Suprapubic skin (tissue), 4 donors: Measurements from ENCODE around the gene COPZ1. TPM values are rescaled to one million over a fixed set of nuclear protein-coding genes. Genes with fewer than 3 reads are reported as not detected.
A peak's percentile ranks its signal among the peaks of the same experiment; 100 is the strongest.

Source experiments
- DNase-seq, 2 donors: peaks; one replicate each; pipeline ENCODE4 v3.0.0-alpha.2; 2019; ENCODE audit warnings: low spot score in 2 of 2
- H3K27ac ChIP-seq: fragments of 200-600 bp; sonication (generic); one replicate; pipeline ENCODE4 v1.5.1; 2019
- H3K27me3 ChIP-seq: fragments of 200-600 bp; sonication (generic); one replicate; pipeline ENCODE4 v1.5.1; 2019
- H3K36me3 ChIP-seq: fragments of 200-600 bp; sonication (generic); one replicate; pipeline ENCODE4 v1.5.1; 2019
- H3K4me1 ChIP-seq: fragments of 200-600 bp; sonication (generic); one replicate; pipeline ENCODE4 v1.5.1; 2019
- H3K4me3 ChIP-seq: fragments of 200-600 bp; sonication (generic); one replicate; pipeline ENCODE4 v1.5.1; 2019; ENCODE audit warnings: mild to moderate bottlenecking
- H3K9me3 ChIP-seq: fragments of 200-600 bp; sonication (generic); one replicate; pipeline ENCODE4 v1.5.1; 2019
- EP300 ChIP-seq: sonication (generic); formaldehyde crosslinking; IDR thresholded peaks from one replicate; pipeline ENCODE4 v1.6.1; 2017; ENCODE audit warnings: antibody characterized with exemption
- POLR2A ChIP-seq, 2 donors: fragments of 450-650 bp; IDR thresholded peaks; one replicate each; pipeline ENCODE4 v1.6.1; 2017; ENCODE audit warnings: antibody characterized with exemption in 2 of 2, mild to moderate bottlenecking in 2 of 2, moderate library complexity in 2 of 2
- POLR2AphosphoS5 ChIP-seq, 3 donors: sonication (generic); formaldehyde crosslinking; IDR thresholded peaks; one replicate each; pipeline ENCODE4 v1.6.1; 2017; ENCODE audit warnings: antibody characterized with exemption in 3 of 3
- WGBS: methylation state at CpG from one replicate; pipeline ENCODE4 v1.1.5; 2018; 5-methylcytosine and 5-hydroxymethylcytosine counted together
- total RNA-seq, 4 donors: library from RNA; depleted of rRNA; stranded (reverse); fragments of >200 nt; gene quantifications; one replicate each; pipeline ENCODE4 v1.1.0, GENCODE V29; 2016
- TF ChIP-seq, protein P1 (sequence below), 2 donors: fragments of 200-600 bp in 1 of 2; fragments of 450-650 bp in 1 of 2; sonication (generic) in 1 of 2; IDR thresholded peaks; one replicate each; pipeline ENCODE4 v1.5.1; 2016 to 2019; ENCODE audit warnings: antibody characterized with exemption in 2 of 2, mild to moderate bottlenecking in 1 of 2, moderate library complexity in 1 of 2

Gene COPZ1
- total RNA-seq, 4 donors from 2014 or later = 70.9 to 89.0 (median 77.6) TPM

DNA sequence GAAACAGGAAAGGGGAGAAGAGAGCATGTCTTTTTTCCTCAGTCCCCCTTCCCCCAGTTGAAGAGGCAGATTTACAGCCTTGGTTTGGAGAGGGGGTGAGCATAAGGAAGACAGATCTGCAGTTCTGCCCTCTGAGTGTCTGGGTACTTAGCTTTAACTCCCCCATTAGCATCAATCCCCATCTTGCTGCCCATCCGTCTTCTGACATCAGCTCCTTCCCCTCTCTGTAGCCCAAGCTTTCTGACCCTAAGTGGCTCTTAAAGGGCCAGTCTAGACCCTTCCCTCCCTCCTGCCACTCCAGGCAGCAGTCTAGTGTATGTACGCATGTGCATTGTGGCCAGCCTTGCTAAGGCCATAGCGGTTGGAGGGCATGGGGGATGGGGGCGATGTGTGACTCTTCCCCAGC, 32.0 kb downstream of the COPZ1 start:
- Histone ChIP-seq H3K27me3 (no peaks in the 10 kb centered on the region), H3K4me1 (peaks cover 50% of the 10 kb centered on the region), H3K9me3 (no peaks in the 10 kb centered on the region), H3K36me3 (peaks cover 1% of the 10 kb centered on the region), H3K27ac (peak overlapping the region; percentile 37), H3K4me3 (no peak overlapping the region)
- TF ChIP-seq POLR2AphosphoS5 (IDR thresholded peaks at IDR 0.05) = no peak
- TF ChIP-seq POLR2A (IDR thresholded peaks at IDR 0.05) = no peak
- no peak for TF ChIP-seq EP300
- TF ChIP-seq, protein P1, sequence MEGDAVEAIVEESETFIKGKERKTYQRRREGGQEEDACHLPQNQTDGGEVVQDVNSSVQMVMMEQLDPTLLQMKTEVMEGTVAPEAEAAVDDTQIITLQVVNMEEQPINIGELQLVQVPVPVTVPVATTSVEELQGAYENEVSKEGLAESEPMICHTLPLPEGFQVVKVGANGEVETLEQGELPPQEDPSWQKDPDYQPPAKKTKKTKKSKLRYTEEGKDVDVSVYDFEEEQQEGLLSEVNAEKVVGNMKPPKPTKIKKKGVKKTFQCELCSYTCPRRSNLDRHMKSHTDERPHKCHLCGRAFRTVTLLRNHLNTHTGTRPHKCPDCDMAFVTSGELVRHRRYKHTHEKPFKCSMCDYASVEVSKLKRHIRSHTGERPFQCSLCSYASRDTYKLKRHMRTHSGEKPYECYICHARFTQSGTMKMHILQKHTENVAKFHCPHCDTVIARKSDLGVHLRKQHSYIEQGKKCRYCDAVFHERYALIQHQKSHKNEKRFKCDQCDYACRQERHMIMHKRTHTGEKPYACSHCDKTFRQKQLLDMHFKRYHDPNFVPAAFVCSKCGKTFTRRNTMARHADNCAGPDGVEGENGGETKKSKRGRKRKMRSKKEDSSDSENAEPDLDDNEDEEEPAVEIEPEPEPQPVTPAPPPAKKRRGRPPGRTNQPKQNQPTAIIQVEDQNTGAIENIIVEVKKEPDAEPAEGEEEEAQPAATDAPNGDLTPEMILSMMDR (IDR thresholded peaks at IDR 0.05) = no peak
- no peak for DNase-seq
- WGBS = 90% methylated on average over 4 of the region's 4 CpGs

DNA sequence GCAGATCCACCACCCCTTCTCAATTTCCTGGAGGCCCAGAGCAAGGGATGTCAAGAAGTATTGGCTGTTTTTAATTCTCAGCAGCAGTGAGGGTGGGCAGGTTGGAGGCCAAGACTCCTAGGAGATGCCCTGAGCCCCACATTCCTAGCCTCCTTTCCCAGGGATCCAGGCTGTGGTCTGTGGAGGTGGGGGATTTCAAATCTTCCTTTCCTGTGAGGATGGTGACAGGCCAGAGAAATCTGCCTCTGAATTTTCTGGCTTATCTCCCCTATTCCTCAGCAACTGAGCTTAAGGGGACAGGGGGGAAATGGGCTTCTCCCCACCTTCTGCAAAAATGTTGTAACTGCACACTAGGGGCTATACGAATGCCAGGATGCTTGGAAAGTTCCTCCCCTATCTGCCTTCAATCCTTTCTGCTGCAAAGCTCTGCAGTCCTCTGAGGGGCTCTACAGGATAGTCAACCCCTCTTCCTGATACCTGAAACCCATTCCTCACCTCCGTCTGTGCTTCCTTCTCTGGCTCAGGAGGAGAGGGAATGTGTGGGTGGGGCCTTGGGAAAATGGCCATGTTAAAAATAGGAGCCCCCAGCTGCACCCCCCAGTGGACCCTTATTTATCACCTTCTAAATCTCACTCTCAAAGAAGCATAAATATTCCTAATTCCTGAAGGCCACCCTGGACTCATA, 32.7 kb downstream of the COPZ1 start:
- H3K27ac ChIP-seq = peak overlapping the region; percentile 37
- TF ChIP-seq POLR2A (IDR thresholded peaks at IDR 0.05) = no peak
- H3K9me3 ChIP-seq = no peaks in the 10 kb centered on the region
- no peaks in the 10 kb centered on the region for H3K27me3 ChIP-seq
- H3K36me3 ChIP-seq = no peaks in the 10 kb centered on the region
- no peak for DNase-seq
- H3K4me3 ChIP-seq = no peak overlapping the region
- peaks cover 43% of the 10 kb centered on the region for H3K4me1 ChIP-seq
- WGBS = 57% methylated on average over 2 of the region's 2 CpGs

DNA sequence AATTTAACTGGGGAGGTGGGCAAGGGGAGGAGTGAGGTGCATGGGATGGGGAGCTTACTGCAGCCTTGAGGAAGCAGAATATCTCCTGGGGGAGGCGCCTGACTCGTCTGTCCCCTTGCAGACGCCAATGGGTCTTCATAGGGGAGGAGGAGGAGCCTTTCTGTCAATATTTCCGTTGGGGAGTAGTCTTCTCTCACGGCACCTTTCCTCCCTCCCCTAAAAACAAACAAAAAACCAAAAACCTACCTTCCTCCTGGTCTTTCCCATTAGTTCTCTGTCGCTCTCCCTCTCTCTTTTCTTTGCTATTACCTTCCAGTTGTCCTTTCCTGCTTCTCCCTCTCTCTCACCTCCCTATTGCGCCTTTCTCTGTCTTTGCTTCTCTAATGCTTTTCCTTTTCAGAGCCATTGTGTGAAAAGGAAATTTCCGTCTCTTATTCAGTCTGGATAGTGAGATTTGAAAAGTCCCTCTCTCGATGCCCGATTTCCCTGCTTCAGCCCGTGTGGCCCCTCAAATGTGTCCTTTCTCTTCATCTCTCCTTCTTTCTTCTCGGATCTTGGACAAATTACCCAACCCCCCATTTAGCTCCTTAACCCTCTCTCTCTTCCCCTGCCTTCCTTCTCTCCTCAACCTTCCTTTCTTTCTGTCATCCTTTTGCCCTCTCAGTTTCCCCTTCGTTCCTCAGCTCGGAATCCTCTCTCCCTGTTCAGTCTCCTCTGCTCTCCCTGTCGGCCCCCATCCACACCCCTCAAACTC, 33.4 kb downstream of the COPZ1 start:
- H3K36me3 ChIP-seq = no peaks in the 10 kb centered on the region

DNA sequence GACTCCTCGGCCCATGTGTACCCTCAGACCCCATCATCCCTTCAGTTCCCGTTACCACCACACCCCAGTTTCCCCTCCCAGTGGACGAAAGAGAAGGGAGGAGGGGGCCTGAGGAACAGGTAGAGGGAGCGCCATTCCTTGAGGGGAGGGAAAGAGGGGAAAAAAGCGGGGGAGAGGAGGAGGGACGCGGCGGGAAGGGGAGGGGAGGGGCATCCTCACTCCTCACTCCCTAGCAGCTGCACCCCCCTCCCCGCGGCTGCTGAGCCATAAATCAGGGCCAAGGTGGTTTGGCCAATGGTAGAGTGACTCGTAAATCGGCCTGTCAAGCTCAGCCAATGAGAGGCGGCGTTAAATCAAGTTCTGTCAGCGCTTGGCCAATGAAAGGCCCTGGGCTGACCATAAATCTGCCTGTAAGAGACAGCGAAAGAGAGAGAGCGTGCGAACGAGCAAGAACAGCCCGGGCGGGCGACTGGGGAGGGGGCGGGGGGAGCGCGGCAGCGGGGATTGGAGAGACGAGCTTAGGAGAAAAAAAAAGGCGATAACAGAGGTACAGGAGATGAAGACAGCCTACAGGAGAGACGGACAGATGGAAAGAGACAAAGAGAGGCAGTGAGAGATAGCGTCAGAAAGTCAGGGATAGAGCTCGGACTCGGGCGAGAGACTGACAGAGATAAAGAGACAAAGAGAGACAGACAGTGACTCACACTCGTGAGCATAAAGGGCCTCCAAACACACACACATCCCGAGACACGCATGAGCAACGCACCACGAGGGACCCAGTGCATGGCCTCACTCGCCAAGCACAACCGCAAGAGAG, 34.2 kb downstream of the COPZ1 start:
- Histone ChIP-seq H3K36me3 (no peaks in the 10 kb centered on the region), H3K27ac (peak overlapping the region; percentile 90), H3K4me1 (peaks cover 35% of the 10 kb centered on the region), H3K9me3 (no peaks in the 10 kb centered on the region), H3K27me3 (no peaks in the 10 kb centered on the region), H3K4me3 (peak overlapping the region; percentile 64)
- DNase-seq = peak; percentile 97 to 98
- TF ChIP-seq POLR2AphosphoS5 (IDR thresholded peaks at IDR 0.05) (peak in 1 of 3 donors; percentile 23), EP300 (peak; percentile 4)
- TF ChIP-seq, protein P1 (IDR thresholded peaks at IDR 0.05) = no peak
- whole genome bisulfite sequencing = under 1% methylated on average over 40 of the region's 40 CpGs

More for the DNA sequence above, 33.4 kb downstream of the COPZ1 start:
- no peak for DNase-seq
- Histone ChIP-seq H3K27ac (peak overlapping the region; percentile 90), H3K9me3 (no peaks in the 10 kb centered on the region), H3K4me1 (peaks cover 39% of the 10 kb centered on the region), H3K4me3 (peak overlapping the region; percentile 64), H3K27me3 (no peaks in the 10 kb centered on the region)
- TF ChIP-seq, protein P1 (IDR thresholded peaks at IDR 0.05) = no peak
- TF ChIP-seq POLR2A (IDR thresholded peaks at IDR 0.05) (no peak), POLR2AphosphoS5 (IDR thresholded peaks at IDR 0.05) (no peak), EP300 (no peak)
- 6% methylated on average over 15 of the region's 15 CpGs for WGBS

DNA sequence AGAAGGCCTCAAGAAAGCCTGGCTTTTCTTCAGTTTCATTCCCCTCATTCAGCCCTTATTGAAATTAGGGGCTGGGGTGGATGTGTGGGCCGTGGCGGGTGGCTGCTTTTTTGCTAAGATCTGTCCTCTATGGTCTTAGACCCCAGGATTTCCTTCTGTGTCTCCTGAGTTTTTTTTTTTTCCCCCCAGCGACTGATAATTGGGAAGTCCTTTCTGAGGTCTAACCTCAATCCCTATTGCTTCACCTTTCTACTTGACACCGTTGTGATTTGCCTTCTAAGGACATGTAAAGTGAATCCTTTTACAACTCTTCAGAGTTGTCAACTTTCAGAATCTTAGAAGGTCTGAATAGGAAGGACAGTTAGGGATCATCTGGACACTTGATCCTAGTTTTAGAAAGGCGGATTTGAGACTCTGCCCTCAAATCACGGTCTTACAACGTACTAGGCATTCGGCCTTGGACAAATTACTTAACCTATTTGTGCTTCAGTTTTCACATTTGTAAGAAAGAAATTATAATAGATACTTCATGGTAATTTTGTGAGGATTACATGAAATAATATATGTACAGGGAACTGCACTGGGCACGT, 34.9 kb downstream of the COPZ1 start:
- TF ChIP-seq, protein P1 (IDR thresholded peaks at IDR 0.05) = no peak
- no peak for TF ChIP-seq EP300
- TF ChIP-seq POLR2AphosphoS5 (IDR thresholded peaks at IDR 0.05) = no peak
- TF ChIP-seq POLR2A (IDR thresholded peaks at IDR 0.05) = no peak
- H3K9me3 ChIP-seq = no peaks in the 10 kb centered on the region
- no peaks in the 10 kb centered on the region for H3K36me3 ChIP-seq
- peak overlapping the region; percentile 64 for H3K4me3 ChIP-seq
- 67% methylated on average over 9 of the region's 9 CpGs for WGBS
- peaks cover 35% of the 10 kb centered on the region for H3K4me1 ChIP-seq
- no peaks in the 10 kb centered on the region for H3K27me3 ChIP-seq
- peak overlapping the region; percentile 90 for H3K27ac ChIP-seq
- DNase-seq = no peak
